H9 (cell line): Measurements from ENCODE around the gene CHMP4B. TPM values are rescaled to one million over a fixed set of nuclear protein-coding genes. Genes with fewer than 3 reads are reported as not detected.

Source experiments
- DNase-seq: peaks from one replicate; pipeline ENCODE4 v3.0.0-alpha.2; 2017
- H2AFZ ChIP-seq: one replicate; pipeline ENCODE4 v1.6.1; 2013; ENCODE audit warnings: mild to moderate bottlenecking, low read length, control low read depth, moderate library complexity
- H2AK5ac ChIP-seq: 2 replicates; pipeline ENCODE4 v1.6.1; 2013; ENCODE audit warnings: low read length, control low read depth, mixed read lengths; ENCODE audit not compliant: insufficient read length
- H2BK120ac ChIP-seq: one replicate; pipeline ENCODE4 v1.6.1; 2013; ENCODE audit warnings: low read depth, mild to moderate bottlenecking, low read length, control low read depth, inconsistent platforms; ENCODE audit not compliant: poor library complexity, severe bottlenecking
- H2BK12ac ChIP-seq: 2 replicates; pipeline ENCODE4 v1.6.1; 2013; ENCODE audit warnings: low read length, control low read depth, mixed read lengths, low read depth; ENCODE audit not compliant: insufficient read length
- H2BK15ac ChIP-seq: 2 replicates; pipeline ENCODE4 v1.6.1; 2013; ENCODE audit warnings: low read depth, low read length, control low read depth
- H2BK20ac ChIP-seq: one replicate; pipeline ENCODE4 v1.6.1; 2013; ENCODE audit warnings: low read depth, mild to moderate bottlenecking, low read length, control low read depth, inconsistent platforms; ENCODE audit not compliant: poor library complexity, severe bottlenecking
- H2BK5ac ChIP-seq: 2 replicates; pipeline ENCODE4 v1.6.1; 2013; ENCODE audit warnings: low read length, control low read depth, mixed read lengths; ENCODE audit not compliant: insufficient read length
- H3K14ac ChIP-seq: 2 replicates; pipeline ENCODE4 v1.6.1; 2013; ENCODE audit warnings: low read length, control low read depth; ENCODE audit not compliant: insufficient read depth
- H3K18ac ChIP-seq: 2 replicates; pipeline ENCODE4 v1.6.1; 2013; ENCODE audit warnings: low read depth, mild to moderate bottlenecking, mixed read lengths, low read length, control low read depth; ENCODE audit not compliant: insufficient read length
- H3K23ac ChIP-seq: 2 replicates; pipeline ENCODE4 v1.6.1; 2013; ENCODE audit warnings: low read length, control low read depth, mixed read lengths, low read depth; ENCODE audit not compliant: insufficient read length
- H3K23me2 ChIP-seq: 2 replicates; pipeline ENCODE4 v1.6.1; 2013; ENCODE audit warnings: low read depth, mild to moderate bottlenecking, mixed read lengths, low read length, control low read depth; ENCODE audit not compliant: insufficient read length, poor library complexity, severe bottlenecking
- H3K27ac ChIP-seq: 2 replicates; pipeline ENCODE4 v1.5.1; 2013; ENCODE audit warnings: low read length, control low read depth, mixed read lengths, low read depth; ENCODE audit not compliant: insufficient read length
- H3K27me3 ChIP-seq: 2 replicates; pipeline ENCODE4 v1.6.1; 2013; ENCODE audit warnings: low read length, control low read depth, inconsistent platforms; ENCODE audit not compliant: insufficient read depth
- H3K4ac ChIP-seq: 2 replicates; pipeline ENCODE4 v1.6.1; 2013; ENCODE audit warnings: low read depth, mild to moderate bottlenecking, control low read depth, inconsistent platforms, low read length, moderate library complexity
- H3K4me1 ChIP-seq: 2 replicates; pipeline ENCODE4 v1.6.1; 2013; ENCODE audit warnings: low read length, control low read depth, inconsistent platforms; ENCODE audit not compliant: insufficient read depth
- H3K4me2 ChIP-seq: 2 replicates; pipeline ENCODE4 v1.6.1; 2013; ENCODE audit warnings: low read length, control low read depth, mixed read lengths; ENCODE audit not compliant: insufficient read length, insufficient read depth
- H3K56ac ChIP-seq: 2 replicates; pipeline ENCODE4 v1.6.1; 2013; ENCODE audit warnings: low read depth, mild to moderate bottlenecking, mixed read lengths, low read length, control low read depth; ENCODE audit not compliant: insufficient read length
- H3K79me1 ChIP-seq: 2 replicates; pipeline ENCODE4 v1.6.1; 2013; ENCODE audit warnings: low read depth, mild to moderate bottlenecking, moderate library complexity, low read length, control low read depth, inconsistent platforms; ENCODE audit not compliant: insufficient read depth, poor library complexity, severe bottlenecking
- H3K79me2 ChIP-seq: 2 replicates; pipeline ENCODE4 v1.6.1; 2013; ENCODE audit warnings: low read length, control low read depth, inconsistent platforms; ENCODE audit not compliant: insufficient read depth
- H3K9ac ChIP-seq: 2 replicates; pipeline ENCODE4 v1.6.1; 2013; ENCODE audit warnings: low read length, control low read depth, mixed read lengths; ENCODE audit not compliant: insufficient read length; ENCODE audit errors: extremely low read depth
- H3K9me3 ChIP-seq: one replicate; pipeline ENCODE4 v1.6.1; 2013; ENCODE audit warnings: low read depth, low read length, inconsistent platforms; ENCODE audit not compliant: control insufficient read depth
- H3T11ph ChIP-seq: one replicate; pipeline ENCODE4 v1.6.1; 2013; ENCODE audit warnings: mild to moderate bottlenecking, low read length, control low read depth, inconsistent platforms
- H4K20me1 ChIP-seq: one replicate; pipeline ENCODE4 v1.6.1; 2013; ENCODE audit not compliant: control insufficient read depth, insufficient read length, insufficient read depth
- H4K5ac ChIP-seq: 2 replicates; pipeline ENCODE4 v1.6.1; 2013; ENCODE audit warnings: low read depth, mild to moderate bottlenecking, mixed read lengths, low read length, control low read depth; ENCODE audit not compliant: insufficient read length
- H4K8ac ChIP-seq: replicated peaks from 2 replicates; pipeline ENCODE4 v1.6.1; 2013; ENCODE audit warnings: low read length, control low read depth, mixed read lengths, low read depth; ENCODE audit not compliant: insufficient read length
- H4K91ac ChIP-seq: 2 replicates; pipeline ENCODE4 v1.6.1; 2013; ENCODE audit warnings: low read depth, mild to moderate bottlenecking, moderate library complexity, mixed read lengths, low read length, control low read depth; ENCODE audit not compliant: insufficient read length
- H3K27ac Mint-ChIP-seq, 3 experiments: 2 replicates in 2 of 3; 3 replicates in 1 of 3; pipeline ENCODE4 v1.8.0; 2020 to 2021; ENCODE audit warnings: mixed read lengths in 3 of 3, mild to moderate bottlenecking in 1 of 3, moderate library complexity in 1 of 3
- H3K27me3 Mint-ChIP-seq: 2 replicates; pipeline ENCODE4 v1.8.0; 2021; ENCODE audit warnings: low read depth, mild to moderate bottlenecking, moderate library complexity, mixed read lengths
- H3K36me3 Mint-ChIP-seq, 3 experiments: 2 replicates in 2 of 3; 3 replicates in 1 of 3; pipeline ENCODE4 v1.8.0; 2020 to 2021; ENCODE audit warnings: low read depth in 3 of 3, mixed read lengths in 3 of 3; ENCODE audit not compliant: insufficient read depth in 1 of 3
- H3K4me1 Mint-ChIP-seq, 2 experiments: 2 replicates each; pipeline ENCODE4 v1.8.0; 2020; ENCODE audit warnings: mixed read lengths in 2 of 2
- H3K4me3 Mint-ChIP-seq, 2 experiments: 2 replicates in 1 of 2; 3 replicates in 1 of 2; pipeline ENCODE4 v1.8.0; 2020 to 2021; ENCODE audit warnings: mild to moderate bottlenecking in 2 of 2, mixed read lengths in 2 of 2, moderate library complexity in 1 of 2
- H3K9me3 Mint-ChIP-seq, 2 experiments: 2 replicates in 1 of 2; 3 replicates in 1 of 2; pipeline ENCODE4 v1.8.0; 2020; ENCODE audit warnings: mild to moderate bottlenecking in 2 of 2, mixed read lengths in 2 of 2, moderate library complexity in 1 of 2
- CTCF ChIP-seq: fragments of 200-600 bp; sonication (generic); conservative IDR thresholded peaks from 3 replicates; pipeline ENCODE4 v1.8.0; 2021; ENCODE audit warnings: antibody characterized with exemption, mild to moderate bottlenecking
- WGBS: extraction: QIAGEN DNeasy Blood & Tissue Kit; methylation state at CpG from one replicate; pipeline ENCODE4 v1.1.7; 2013; ENCODE audit warnings: missing lambda C conversion rate, low lambda C conversion rate, mixed read lengths; ENCODE audit not compliant: insufficient read length; ENCODE audit errors: extremely low coverage; 5-methylcytosine and 5-hydroxymethylcytosine counted together
- total RNA-seq: library from RNA; stranded (reverse); gene quantifications from 2 replicates; pipeline ENCODE4 v1.2.1, GENCODE V29; 2021

CHMP4B gene
- total RNA-seq, 1 experiment from 2014 or later = 94.9 TPM

GRCh38 chr20:33901132-33901523 is 90.0 kb downstream of the CHMP4B start:
- Histone ChIP-seq H2BK12ac (no peak overlapping the region), H3K27ac (no peak overlapping the region), H3K4me2 (no peak overlapping the region), H4K91ac (no peak overlapping the region), H3K27me3 (no peaks in the 10 kb centered on the region), H3K18ac (no peak overlapping the region), H3K56ac (no peak overlapping the region), H2BK15ac (no peak overlapping the region), H4K8ac (no peak overlapping the region), H3K14ac (no peak overlapping the region), H2BK5ac (no peak overlapping the region), H4K20me1 (no peaks in the 10 kb centered on the region), H3T11ph (no peak overlapping the region), H2AFZ (no peak overlapping the region), H3K23ac (no peak overlapping the region), H4K5ac (no peak overlapping the region), H2BK120ac (no peak overlapping the region), H3K23me2 (no peaks in the 10 kb centered on the region), H3K9me3 (no peaks in the 10 kb centered on the region), H3K79me2 (no peaks in the 10 kb centered on the region), H2BK20ac (no peak overlapping the region), H3K9ac (no peak overlapping the region), H3K79me1 (no peaks in the 10 kb centered on the region), H3K4ac (no peak overlapping the region), H3K4me1 (no peaks in the 10 kb centered on the region), H2AK5ac (no peak overlapping the region)
- Mint-ChIP-seq H3K4me3 (no peak overlapping the region), H3K4me1 (peaks cover 9 to 11% of the 10 kb centered on the region in 2 experiments), H3K9me3 (no peaks in the 10 kb centered on the region), H3K27ac (no peak overlapping the region; a peak in 1 of 7 replicates), H3K27me3 (peaks cover 12% of the 10 kb centered on the region), H3K36me3 (no peaks in the 10 kb centered on the region)
- no peak for DNase-seq
- TF ChIP-seq CTCF = no peak
- no CpG with 5 or more reads among the region's 4 CpGs for WGBS
